Measurements from ENCODE around the gene ECSCR.
A peak's percentile ranks its signal among the peaks of the same experiment; 100 is the strongest.

DNA sequence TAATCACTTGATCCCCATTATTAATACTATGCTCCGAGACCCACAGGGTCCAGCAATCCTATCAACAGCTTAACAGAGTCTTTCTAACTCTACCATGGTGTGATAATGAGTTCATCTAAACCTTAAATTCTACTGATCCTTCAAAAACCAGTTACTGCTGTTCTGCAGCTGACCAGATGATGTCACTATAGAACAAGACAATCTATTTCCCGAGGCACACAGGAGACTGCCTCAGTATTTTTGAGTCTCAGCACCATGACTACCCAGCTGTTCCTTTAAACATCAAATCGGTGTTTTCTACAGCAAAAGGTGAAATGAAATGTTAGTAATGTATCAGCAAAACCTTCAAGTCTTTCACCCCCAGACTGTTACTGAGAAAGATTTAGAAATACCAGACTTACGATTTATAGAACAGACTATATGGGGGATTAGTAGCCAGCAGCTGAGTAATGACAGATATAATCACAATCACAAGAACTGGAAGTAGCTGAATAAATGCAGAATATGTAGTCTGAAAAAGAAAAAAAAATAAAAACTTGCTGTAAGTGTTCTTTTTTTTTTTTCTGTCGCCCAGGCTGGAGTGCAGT is 40.1 kb downstream of the ECSCR start:
- TF ChIP-seq EZH2 (IDR thresholded peaks at IDR 0.05; ENCODE audit: borderline replicate concordance, insufficient read depth, low read depth, low read length, poor library complexity, severe bottlenecking) = no peak
- peak; percentile 88 for TF ChIP-seq CTCF (IDR thresholded peaks at IDR 0.05)

Measured in B cell (primary cell).